ENCODE measurements around the gene MAOA.

The MAOA gene

GRCh38 chrX:43707812-43708548, 51.9 kb downstream of the MAOA start:
- TF ChIP-seq CTCF (IDR thresholded peaks at IDR 0.05; ENCODE audit: low read depth, low read length, missing control alignments), result no peak
- H3K4me3 ChIP-seq (replicated peaks; ENCODE audit: low read depth, low read length), result no peak overlapping the region
- no peak for DNase-seq (ENCODE audit: extremely low read depth, low read depth)

- H3K4me3 ChIP-seq (replicated peaks; ENCODE audit: low read depth, low read length), result no peak overlapping the region
- no peak for TF ChIP-seq CTCF (IDR thresholded peaks at IDR 0.05; ENCODE audit: low read depth, low read length, missing control alignments)
- no peak for DNase-seq (ENCODE audit: extremely low read depth, low read depth)
Measured at GRCh38 chrX:43716144-43716543, 60.0 kb downstream of the MAOA start.

- no peak overlapping the region for H3K4me3 ChIP-seq (replicated peaks; ENCODE audit: low read depth, low read length)
- TF ChIP-seq CTCF (IDR thresholded peaks at IDR 0.05; ENCODE audit: low read depth, low read length, missing control alignments), result no peak
- no peak for DNase-seq (ENCODE audit: extremely low read depth, low read depth)
Measured at GRCh38 chrX:43716696-43717095, 60.6 kb downstream of the MAOA start.

- H3K4me3 ChIP-seq (replicated peaks; ENCODE audit: low read depth, low read length), result no peak overlapping the region
- no peak for DNase-seq (ENCODE audit: extremely low read depth, low read depth)
- no peak for TF ChIP-seq CTCF (IDR thresholded peaks at IDR 0.05; ENCODE audit: low read depth, low read length, missing control alignments)
Measured at GRCh38 chrX:43717161-43717560, 61.1 kb downstream of the MAOA start.

- TF ChIP-seq CTCF (IDR thresholded peaks at IDR 0.05; ENCODE audit: low read depth, low read length, missing control alignments), result no peak
- H3K4me3 ChIP-seq (replicated peaks; ENCODE audit: low read depth, low read length), result no peak overlapping the region
- DNase-seq (ENCODE audit: extremely low read depth, low read depth), result no peak
Measured at GRCh38 chrX:43718081-43718480, 62.0 kb downstream of the MAOA start.

- H3K4me3 ChIP-seq (replicated peaks; ENCODE audit: low read depth, low read length), result no peak overlapping the region
- TF ChIP-seq CTCF (IDR thresholded peaks at IDR 0.05; ENCODE audit: low read depth, low read length, missing control alignments), result no peak
- no peak for DNase-seq (ENCODE audit: extremely low read depth, low read depth)
Measured at GRCh38 chrX:43718546-43718945, 62.4 kb downstream of the MAOA start.

- TF ChIP-seq CTCF (IDR thresholded peaks at IDR 0.05; ENCODE audit: low read depth, low read length, missing control alignments), result no peak
- no peak for DNase-seq (ENCODE audit: extremely low read depth, low read depth)
- H3K4me3 ChIP-seq (replicated peaks; ENCODE audit: low read depth, low read length), result no peak overlapping the region
Measured at GRCh38 chrX:43718956-43719355, 62.9 kb downstream of the MAOA start.
